Measurements from ENCODE around the gene KATNAL2. TPM values are rescaled to one million over a fixed set of nuclear protein-coding genes. Genes with fewer than 3 reads are reported as not detected.

KATNAL2 gene
- total and polyA plus RNA-seq, 7 donors = 0.19 to 1.7 (median 0.30) TPM

DNA sequence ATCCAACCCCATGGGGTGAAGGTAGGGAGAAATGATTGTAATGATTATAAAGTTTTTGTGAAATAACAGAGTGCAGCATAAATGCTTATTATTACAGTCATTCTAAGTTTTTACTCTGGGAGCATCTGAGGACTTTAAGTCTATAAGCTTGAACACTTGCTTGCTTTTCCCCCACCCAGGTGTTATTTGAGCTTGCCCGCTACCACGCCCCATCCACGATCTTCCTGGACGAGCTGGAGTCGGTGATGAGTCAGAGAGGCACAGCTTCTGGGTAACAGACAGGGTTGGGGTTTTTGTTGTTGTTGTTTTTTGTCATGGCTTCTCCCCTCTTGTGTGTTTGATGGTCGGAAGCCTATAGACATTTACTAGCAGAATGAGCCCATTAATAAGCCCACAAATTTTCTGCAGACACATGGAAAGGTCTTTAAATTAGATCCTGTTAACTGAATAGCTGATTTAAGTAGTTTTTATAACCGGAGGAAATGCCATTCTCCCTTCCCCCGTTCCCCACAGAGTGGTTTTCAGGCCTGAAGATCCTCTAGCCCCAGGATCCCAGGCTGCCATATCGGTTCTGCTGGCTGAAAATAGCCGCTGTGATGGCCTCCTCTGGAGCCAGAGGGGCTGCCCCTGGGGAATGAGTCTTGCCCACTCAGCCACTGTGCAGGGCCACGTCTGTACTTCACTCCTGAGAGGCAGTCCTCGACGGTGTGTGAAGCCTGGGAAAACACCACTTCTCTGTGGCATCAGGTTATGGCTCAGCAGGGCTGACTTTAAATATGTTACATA lies 157.9 kb downstream of the KATNAL2 start:
- Histone ChIP-seq H3K36me3 (ENCODE audit: insufficient read depth in 1 of 2, low read depth in 1 of 2) (no peaks in the 10 kb centered on the region), H3K27me3 (ENCODE audit: insufficient read depth in 3 of 3, low read length in 2 of 3) (peaks cover 0 to 1% (median 0%) of the 10 kb centered on the region in 3 donors), H3K9me3 (no peaks in the 10 kb centered on the region), H3K27ac (no peak overlapping the region), H3K4me3 (no peak overlapping the region), H3K4me1 (no peaks in the 10 kb centered on the region)
- WGBS, 3 donors = 36 to 40% (median 40%) methylated on average over 13 of the region's 13 CpGs
- intact Hi-C loops (cut with DNase I) = no loop called here
- ATAC-seq (peak in 2 of 4 donors; percentile 37 to 55), DNase-seq (no peak)
- TF ChIP-seq, protein P1, sequence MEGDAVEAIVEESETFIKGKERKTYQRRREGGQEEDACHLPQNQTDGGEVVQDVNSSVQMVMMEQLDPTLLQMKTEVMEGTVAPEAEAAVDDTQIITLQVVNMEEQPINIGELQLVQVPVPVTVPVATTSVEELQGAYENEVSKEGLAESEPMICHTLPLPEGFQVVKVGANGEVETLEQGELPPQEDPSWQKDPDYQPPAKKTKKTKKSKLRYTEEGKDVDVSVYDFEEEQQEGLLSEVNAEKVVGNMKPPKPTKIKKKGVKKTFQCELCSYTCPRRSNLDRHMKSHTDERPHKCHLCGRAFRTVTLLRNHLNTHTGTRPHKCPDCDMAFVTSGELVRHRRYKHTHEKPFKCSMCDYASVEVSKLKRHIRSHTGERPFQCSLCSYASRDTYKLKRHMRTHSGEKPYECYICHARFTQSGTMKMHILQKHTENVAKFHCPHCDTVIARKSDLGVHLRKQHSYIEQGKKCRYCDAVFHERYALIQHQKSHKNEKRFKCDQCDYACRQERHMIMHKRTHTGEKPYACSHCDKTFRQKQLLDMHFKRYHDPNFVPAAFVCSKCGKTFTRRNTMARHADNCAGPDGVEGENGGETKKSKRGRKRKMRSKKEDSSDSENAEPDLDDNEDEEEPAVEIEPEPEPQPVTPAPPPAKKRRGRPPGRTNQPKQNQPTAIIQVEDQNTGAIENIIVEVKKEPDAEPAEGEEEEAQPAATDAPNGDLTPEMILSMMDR (IDR thresholded peaks at IDR 0.05) = no peak

- Histone ChIP-seq H3K27ac (no peak overlapping the region), H3K4me1 (no peaks in the 10 kb centered on the region), H3K36me3 (ENCODE audit: insufficient read depth in 1 of 2, low read depth in 1 of 2) (no peaks in the 10 kb centered on the region), H3K9me3 (no peaks in the 10 kb centered on the region), H3K4me3 (no peak overlapping the region), H3K27me3 (ENCODE audit: insufficient read depth in 3 of 3, low read length in 2 of 3) (peaks cover 0 to 1% (median 0%) of the 10 kb centered on the region in 3 donors)
- TF ChIP-seq, protein P1 (IDR thresholded peaks at IDR 0.05) = no peak
- intact Hi-C loops (cut with DNase I) = no loop called here
- DNase-seq = no peak
- 88 to 90% (median 89%) methylated on average over 7 of the region's 7 CpGs for WGBS, 3 donors
- ATAC-seq = no peak
These were observed 159.7 kb downstream of the KATNAL2 start for GRCh38 chr18:47077111-47077510.

DNA sequence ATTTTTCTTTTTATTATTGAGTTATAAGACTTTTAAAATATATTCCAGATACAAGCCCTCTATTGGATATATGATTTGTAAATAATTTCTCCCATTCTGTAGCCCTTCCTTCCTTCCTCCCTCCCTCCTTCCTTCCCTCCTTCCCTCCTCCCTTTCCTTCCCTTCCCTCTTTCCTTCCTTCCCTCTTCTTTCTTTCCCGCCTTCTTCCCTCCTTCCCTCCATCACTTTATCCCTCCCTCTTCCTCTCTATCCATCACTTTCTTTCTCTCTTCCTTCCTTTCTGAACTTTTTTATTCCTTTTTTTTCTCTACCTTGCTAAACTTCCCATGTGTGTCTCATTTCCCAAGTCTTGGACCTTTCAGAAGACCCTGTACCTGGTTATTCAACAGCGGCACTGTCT lies 163.5 kb downstream of the KATNAL2 start:
- no peak overlapping the region for H3K27ac ChIP-seq
- no peak for ATAC-seq
- intact Hi-C loops (cut with DNase I) = loop anchor here in 1 of 2 donors (10.0 kb wide), 1 partner anchor 334 kb away; no protein-coding TSS in a partner anchor

DNA sequence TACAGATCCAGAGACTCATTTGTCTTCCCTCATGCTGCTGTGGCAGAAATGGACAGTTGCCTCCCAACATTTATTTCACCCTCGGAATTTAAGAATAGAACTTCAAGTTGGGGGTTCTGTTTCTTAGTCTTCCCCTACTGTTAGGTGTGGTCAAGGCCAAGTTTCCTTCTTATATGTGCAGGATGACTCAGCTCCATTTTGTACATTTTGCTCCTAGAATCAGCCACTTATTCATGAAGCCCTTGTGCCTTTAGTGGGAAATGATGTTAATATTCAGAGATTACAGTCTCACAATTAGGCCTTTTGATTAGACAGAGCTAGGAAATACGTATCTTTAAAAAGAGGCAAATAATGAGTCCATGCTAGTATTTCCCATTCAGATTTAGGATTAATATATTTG lies 164.2 kb downstream of the KATNAL2 start:
- no peak overlapping the region for H3K4me3 ChIP-seq
- no peaks in the 10 kb centered on the region for H3K27me3 ChIP-seq (ENCODE audit: insufficient read depth in 3 of 3, low read length in 2 of 3)
- intact Hi-C loops (cut with DNase I) = loop anchor here in 1 of 2 donors (10.0 kb wide), 1 partner anchor 333 kb away; no protein-coding TSS in a partner anchor
- TF ChIP-seq, protein P1 (IDR thresholded peaks at IDR 0.05) = no peak
- 92 to 95% (median 93%) methylated on average over 2 of the region's 2 CpGs for WGBS, 3 donors
- DNase-seq (no peak), ATAC-seq (no peak)
- H3K4me1 ChIP-seq = no peaks in the 10 kb centered on the region
- no peaks in the 10 kb centered on the region for H3K9me3 ChIP-seq
- H3K27ac ChIP-seq = no peak overlapping the region
- no peaks in the 10 kb centered on the region for H3K36me3 ChIP-seq (ENCODE audit: insufficient read depth in 1 of 2, low read depth in 1 of 2)

More for the DNA sequence above, 163.5 kb downstream of the KATNAL2 start:
- TF ChIP-seq, protein P1 (IDR thresholded peaks at IDR 0.05) = no peak
- Histone ChIP-seq H3K27me3 (ENCODE audit: insufficient read depth in 3 of 3, low read length in 2 of 3) (no peaks in the 10 kb centered on the region), H3K9me3 (no peaks in the 10 kb centered on the region), H3K4me3 (no peak overlapping the region), H3K4me1 (no peaks in the 10 kb centered on the region), H3K36me3 (ENCODE audit: insufficient read depth in 1 of 2, low read depth in 1 of 2) (no peaks in the 10 kb centered on the region)
- WGBS, 3 donors = 90 to 98% (median 97%) methylated on average over 2 of the region's 2 CpGs
- DNase-seq = no peak

Data from psoas muscle (tissue), 8 donors.